SW480 (cell line): ENCODE results near the gene RERE.

Source experiments
- DNase-seq: peaks from one replicate; pipeline ENCODE4 v3.0.0-alpha.2; 2016; ENCODE audit warnings: low spot score

RERE gene

DNA sequence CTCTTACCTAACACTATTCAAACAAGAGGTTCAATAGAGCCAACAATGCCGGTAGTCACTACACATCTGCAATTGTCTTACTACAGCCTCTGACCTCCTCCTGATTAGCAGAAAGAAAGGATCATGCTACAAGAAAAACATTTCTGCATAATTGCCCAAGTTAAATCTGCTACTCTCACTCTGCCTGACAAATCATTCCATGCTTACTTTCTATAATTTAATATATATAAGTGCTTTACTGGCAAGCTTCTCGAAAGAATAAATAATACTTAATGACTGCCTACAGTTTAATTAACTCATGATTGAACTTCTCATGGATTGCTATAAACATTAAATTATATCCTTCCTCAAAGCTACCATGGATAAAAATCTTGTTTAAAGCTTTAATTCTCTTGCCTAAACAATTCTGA, 343.5 kb downstream of the RERE start:
- no peak for DNase-seq

DNA sequence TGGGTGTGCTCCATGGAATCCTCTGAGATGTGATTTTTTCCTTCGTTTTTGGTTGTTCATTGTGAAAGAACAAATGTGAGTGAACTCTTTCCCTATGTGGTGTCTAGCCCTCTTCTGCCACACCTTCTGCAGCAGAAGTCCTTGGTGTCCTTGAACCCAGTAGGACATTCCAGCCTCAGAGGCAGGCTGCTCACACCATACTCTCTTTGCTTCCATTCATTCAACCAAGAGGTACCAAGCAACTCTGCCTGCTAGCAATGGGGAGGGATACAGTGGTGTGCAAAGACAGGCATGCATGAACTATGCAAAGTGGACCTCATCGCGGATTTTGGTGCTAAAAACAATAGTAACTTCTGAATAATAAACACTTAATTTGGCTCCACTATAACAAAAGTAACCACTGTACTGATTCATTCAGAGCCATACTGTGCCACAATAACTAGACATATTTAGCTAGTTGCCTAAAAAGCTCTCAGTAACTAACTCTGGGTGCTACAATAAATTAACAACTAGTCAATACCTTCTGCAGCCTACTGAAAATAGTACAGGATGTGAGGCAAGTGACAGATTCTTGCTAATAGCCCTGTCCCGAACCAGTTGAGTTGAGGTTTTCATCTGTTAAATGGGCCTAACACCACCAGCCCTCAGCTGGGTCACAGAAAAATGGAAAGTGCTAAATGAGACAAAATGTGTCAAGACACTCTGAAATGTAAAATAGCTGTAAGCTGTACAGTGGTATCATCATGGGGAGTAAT, 344.1 kb downstream of the RERE start:
- DNase-seq = no peak

DNA sequence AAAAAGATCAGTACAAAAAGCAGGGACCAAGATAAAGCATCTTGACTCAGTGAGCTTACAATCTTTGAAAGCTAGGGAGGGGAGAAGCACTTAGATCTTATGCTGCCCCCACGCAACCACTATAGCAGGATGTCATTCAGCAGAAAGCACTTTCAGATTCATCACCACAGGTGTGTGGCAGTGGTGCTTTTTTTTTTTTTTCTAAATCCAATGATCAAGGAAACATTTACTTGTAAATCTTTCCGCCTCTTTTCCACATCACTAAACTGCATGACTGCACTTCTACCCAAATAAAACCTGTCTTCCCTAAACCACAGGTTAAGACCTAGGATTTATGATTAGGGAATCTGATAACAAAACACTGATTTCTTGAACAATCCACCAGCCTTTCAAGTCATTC, 344.8 kb downstream of the RERE start:
- DNase-seq = no peak

DNA sequence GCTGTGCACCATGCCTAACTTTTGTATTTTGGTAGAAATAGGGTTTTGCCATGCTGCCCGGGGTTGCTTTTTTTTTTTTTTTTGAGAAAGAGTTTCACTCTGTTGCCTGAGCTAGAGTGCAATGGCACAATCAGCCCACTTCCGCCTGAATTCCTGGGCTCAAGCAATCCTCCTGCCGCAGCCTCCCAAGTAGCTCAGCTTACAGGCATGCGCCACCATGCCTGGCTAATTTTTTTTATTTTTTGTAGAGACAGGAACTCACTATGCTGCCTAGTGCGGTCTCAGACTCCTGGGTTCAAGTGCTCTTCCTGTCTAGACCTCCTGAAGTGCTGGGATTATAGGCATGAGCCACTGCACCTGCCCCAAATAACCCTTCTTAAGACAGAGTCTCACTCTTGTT, 346.0 kb downstream of the RERE start:
- no peak for DNase-seq

DNA sequence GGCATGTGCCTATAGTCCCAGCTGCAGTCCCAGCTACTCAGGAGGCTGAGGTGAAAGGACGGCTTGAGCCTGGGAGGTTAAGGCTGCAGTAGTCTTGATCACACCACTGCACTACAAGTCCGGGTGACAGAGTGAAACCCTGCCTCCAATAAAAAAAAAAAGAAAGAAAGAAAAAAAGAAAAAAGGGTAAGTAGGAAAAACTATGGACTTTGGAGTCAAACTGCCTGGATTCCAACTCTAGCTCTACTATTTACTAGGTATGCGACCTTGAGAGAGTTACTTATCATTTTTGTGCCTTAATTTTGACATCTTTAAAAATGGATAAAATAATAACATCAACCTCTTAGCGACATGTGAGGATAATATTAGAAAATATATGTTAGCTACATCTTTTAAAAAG, 348.7 kb downstream of the RERE start:
- DNase-seq = no peak

DNA sequence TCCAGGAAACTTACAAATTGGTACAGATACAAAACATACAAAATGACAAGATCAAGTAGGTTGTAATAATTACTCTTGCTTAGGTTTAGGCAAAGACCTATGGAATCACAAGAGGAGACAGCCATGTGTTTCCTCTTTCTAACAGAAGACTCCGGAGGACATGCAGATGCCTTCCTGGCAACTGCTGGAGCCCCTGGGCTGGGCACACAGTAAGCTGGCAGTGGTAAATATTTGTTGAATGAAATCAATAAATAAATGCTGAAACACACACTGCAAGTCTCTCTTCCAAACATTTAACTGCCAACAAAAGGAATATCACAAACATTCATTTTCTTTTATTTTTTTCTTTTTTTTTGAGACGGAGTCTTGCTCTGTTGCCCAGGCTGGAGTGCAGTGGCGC, 350.1 kb downstream of the RERE start:
- DNase-seq = no peak

DNA sequence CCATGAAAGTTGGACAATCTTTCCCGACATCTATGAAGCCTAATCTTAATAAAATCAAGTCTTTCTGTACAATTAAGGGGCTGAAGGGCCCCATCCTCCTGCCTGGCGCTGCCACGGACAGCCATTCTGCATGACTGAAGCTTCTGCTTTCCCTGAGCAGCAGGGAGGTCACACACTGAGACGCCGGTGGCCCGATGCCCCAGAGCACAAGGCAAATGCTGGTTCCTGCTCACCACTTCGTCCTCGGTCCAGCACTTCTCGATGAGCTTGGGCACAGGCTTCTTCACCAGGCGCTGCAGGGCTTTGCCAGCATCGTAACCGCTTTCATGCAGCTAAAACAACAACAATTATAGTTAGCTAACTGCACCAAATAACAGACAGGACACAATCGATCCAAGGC, 351.7 kb downstream of the RERE start:
- no peak for DNase-seq

DNA sequence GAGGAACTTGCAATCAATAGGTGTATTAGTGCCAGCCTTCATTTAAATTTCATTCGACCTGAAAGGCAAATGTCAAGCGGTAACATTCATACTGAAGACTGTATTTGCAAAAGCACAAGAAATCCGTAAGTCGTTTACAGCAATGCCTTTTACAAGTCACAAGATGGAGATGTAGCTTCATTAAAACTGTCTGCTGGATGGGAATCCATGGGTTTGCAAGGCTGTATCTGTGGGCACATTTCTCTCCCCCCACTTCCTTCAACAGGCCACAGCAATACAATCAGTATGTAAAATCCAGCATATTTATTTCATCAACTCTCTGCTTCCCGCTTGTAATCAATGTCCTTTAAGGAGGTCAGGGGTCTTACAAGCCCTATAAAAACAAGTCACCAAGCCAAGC, 352.4 kb downstream of the RERE start:
- DNase-seq = no peak

DNA sequence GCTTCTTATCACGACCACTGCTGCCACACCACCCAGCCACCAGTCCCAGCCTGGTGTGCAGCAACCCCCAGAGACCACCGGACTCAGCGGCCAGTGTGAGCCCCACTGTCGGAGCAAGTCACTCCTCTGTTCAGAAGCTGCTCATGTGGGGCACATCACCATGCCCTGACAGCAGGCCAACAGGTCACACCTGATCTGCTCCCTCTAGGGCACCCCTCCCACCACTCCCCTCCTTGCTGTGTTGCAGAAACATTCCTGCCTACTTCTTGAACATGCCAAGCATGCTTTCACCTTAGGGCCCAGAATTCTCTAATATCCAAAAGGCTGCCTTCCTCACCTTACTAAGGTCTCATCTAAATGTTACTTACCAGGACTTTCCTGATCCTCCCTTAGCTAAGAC, 353.1 kb downstream of the RERE start:
- no peak for DNase-seq

DNA sequence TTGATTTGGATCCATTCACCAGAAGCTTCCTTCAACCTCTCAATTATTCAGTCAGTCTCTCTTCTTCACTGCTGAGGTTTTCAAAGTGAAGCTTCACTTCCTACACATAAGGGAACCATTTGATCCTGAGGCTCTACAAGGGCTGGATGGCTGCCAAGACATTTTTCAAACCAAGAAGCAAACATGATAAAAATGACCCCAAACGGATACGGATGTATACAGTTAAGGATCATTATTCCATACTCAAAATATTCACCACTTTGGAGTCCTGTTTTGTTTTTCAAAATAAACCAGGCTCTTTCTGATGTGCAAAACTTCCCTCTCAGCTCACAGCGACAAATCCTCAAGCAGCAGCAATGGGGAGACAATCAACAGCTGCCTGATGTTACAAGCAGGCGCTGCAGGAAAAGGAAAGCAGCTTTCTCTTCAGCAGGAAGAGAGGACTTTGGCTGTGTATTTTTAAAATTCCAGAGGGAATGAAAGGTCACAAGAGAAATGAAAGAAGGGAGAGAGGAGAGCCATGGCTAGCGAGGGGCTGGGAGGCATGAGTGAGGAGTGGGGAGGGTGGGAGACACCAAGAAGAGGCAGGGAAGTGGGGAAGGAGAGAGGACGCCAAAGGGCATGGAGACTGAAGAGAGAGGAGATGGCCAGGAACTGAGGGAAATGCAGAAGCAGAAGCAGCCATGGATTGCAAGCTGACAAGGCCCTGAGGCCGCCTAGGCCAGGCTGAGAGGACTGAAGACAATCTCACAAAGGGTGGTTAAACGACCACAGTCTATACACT, 354.1 kb downstream of the RERE start:
- DNase-seq = no peak

DNA sequence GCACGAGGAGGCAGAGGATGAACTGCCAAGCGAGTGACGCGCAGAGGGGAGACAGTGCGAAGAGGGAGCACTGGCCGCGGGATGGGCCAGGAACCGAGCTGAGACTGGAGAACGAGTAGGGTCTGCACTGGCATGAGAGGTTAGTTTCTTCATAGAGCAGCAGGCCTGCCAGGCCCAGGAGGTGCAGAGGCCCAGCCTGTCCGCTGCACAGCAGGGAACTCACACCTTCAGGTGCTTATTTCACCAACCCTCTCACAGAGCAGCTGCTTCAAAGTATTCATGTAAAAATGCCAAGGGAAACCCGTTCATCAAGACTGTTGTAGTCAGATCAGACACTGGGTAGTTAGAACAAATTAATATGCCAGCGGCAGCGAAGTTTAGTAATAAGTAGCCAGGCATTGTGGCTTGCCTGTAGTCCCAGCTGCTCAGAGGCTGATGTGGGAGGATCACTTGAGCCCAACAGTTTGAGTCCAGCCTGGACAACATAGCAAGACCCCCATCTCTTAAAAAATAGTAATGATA, 355.0 kb downstream of the RERE start:
- no peak for DNase-seq

DNA sequence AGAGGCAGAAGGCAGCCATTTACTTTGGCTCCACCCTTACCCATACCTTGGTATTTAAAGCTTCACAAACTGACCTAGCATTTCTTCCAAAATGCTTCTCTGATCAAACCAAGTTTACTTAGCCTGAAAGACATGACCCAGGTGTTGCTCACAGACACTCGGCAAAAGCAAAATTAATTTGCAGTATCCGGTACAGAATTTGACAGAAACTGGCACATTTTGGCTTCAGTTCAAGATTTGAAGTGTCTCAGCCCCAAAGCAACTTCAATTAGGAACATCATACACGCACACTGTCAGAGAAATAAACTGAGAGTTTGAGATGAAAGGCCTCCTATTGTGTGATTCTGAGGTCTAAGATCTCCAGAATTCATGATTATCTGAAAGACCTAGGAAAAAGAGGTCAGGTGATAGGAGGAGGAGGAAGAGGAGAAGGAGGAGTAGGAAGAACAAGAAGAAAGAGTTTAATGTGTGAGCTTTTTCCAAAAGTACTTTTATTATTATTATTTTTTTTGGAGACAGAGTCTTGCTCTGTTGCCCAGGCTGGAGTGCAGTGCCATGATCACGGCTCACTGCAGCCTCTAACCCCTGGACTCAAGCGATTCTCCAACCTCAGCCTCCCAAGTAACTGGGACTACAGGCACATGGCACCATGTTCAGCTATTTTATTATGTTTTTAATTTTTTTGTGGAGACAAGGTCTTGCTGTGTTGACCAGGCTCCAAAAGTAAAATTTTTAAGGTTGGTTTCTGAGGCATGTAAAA, 355.9 kb downstream of the RERE start:
- DNase-seq = no peak

DNA sequence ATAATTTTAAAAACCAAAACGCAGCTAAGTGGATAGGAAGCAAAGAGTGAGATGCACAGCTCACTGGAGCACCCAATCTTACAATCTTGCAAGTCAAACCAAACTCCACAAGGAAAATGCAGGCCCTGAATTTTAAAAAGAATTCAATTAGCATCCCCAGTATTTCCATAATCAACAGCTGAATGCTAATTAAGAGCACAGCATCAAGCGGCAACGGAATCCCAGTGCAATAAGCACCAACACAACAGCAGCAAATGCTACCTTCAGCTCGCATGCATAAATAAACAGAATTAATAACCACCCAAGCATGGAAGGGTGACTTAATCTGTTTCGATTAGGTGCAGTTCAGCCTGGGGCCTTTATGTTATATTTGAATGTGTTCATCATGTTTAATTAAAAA, 356.7 kb downstream of the RERE start:
- no peak for DNase-seq

DNA sequence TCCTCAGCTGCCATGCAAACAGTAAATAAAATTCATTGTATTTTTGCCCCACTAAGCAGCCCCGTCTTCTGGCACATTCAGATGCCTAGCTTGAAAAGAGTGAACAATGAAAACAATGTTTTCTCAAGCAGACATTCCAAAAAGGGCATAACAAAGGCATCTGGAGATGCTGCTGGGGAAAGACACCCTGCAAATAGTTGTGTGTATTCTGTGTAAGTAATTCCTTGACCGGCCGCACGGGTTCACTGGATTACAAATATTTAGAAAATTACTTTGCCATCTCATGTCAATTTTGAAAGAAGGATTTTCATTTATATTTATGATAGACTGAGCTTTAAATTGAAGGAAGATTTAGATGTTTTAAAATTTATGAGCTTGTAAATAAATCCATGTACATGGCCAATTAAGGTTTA, 357.3 kb downstream of the RERE start:
- DNase-seq = no peak

DNA sequence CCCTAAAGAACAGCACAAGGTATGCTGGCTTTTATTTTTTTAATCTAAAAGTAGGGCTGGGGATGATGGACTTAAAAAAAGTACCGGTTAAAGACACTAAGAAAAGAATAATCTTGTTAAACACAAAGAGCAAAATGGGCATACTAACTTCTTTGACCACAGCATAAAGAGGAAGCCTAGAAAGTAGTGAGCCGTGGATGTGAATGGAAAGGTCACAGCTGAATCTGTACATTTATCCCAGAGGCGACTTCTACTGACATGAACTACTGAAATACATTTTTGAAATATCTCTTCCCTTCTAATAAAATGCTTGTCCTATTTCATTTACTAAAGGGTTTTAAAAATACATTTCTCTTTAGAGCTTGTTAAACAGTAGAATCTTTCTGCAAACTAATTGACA, 358.8 kb downstream of the RERE start:
- DNase-seq = no peak

DNA sequence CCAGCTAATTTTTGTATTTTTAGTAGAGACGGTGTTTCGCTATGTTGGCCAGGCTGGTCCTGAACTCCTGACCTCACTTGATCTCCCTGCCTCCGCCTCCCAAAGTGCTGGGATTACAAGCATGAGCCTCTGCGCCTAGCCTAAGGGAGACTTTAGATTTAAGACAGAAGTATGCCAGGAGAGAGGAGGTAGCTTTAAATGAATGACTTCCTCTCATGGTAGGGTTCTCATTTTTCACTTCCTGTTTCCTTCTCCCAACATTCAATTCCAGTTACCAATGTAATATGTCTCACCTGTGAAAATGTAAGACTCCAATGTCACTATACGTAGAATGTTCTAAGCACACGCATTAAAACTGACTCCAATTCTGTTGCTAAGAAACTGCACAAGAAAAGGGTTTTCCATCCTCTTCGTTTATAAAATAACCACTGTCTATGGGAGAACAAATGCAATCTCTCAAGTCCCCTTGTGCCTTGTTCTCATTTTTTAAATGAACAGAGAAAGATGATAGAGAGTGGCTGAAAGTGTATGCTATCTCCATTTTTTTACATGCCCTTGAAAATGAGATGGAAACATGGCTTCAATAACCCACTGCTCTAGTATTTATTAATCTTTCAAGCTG, 359.6 kb downstream of the RERE start:
- no peak for DNase-seq

DNA sequence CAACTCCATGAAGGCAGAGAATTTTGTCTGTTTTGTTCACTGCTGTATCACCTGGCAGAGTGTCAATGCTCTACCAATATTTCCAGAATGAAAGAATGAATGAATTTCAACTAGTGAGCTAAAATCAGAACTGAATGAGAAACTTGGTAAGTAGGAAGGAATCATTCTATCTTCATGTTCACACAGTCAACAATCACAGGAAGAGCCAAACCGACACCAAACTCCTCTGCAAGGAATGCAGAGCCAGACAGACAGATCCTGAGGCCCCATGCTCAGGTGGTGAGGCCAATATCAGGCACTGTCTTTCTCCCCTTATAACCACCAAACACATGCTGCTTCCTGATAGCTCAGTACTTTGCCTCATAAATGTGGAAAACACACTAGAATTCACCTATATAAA, 360.4 kb downstream of the RERE start:
- no peak for DNase-seq

DNA sequence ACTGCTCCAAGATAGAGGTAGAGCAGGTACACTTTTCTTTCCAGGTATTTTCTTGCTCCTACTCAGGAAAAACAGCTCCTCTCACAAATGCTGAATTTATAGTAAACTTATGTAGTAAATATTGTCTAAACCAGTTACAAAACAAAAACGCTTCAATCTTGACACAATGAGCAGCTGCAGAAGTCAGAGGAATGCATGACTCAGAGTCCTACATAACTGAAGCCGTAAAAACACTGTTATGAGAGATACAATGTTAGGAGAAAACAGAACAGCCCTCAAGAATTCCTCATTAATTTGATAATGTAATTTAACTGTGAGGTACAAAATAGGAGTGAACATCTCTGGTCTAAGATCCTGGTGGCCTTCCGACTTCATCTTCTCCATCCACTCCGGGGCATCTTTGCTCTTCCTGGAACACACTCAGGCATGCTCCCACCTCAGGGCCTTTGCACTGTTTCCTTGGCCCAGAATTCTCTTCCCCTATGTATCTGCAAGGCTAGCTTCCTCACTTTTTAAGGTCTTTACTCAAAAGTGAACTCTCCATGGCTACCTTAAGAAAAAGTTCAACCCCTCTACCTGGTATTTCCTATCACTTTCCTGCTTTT, 361.0 kb downstream of the RERE start:
- DNase-seq = no peak

DNA sequence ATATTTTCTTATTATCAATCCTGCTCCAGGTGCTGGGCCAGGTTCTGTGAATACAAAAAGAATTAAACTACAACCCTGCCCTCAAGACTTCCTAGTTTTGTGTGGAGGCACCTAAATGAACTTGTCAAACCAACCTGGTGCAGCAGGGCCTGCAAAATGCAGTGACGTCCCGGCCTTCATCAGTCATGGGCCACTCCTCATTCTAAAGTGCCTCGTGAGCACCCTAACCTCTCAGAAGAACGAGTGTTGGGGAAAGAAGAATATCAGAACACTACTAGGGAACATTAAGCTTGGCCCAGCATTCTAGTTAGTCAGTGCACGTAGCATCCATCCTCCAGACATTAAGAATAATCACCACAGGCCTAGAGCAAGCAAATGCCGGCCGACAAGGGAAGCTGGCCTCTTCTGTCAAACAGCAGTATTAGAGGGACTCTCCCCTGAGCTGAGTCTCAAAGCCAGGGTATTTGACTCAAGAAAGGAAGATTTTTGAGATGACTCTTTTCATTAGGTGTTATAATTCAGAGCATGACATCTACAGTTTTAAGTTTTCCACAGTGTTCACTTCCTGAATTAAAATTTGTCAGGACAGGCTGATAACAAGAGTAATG, 361.6 kb downstream of the RERE start:
- no peak for DNase-seq

DNA sequence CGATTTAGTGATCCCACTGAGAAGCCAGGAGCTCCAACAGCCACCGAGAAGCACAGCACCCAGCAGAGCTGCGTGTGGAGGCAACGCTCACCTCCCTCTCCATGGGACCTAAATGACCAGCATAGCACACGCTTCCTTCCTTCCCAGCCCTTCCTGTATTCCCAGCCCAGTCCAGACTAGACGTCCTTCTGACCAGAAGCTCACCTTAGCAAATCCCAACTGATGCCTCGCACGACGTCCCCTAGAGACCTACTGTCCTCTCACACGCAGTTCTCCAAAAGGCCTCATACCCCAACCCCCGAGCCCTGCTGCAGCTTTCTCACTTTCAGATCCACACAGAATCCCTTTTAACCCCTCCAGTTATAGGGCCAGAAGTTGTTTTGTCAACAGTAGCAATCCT, 367.1 kb downstream of the RERE start:
- no peak for DNase-seq

DNA sequence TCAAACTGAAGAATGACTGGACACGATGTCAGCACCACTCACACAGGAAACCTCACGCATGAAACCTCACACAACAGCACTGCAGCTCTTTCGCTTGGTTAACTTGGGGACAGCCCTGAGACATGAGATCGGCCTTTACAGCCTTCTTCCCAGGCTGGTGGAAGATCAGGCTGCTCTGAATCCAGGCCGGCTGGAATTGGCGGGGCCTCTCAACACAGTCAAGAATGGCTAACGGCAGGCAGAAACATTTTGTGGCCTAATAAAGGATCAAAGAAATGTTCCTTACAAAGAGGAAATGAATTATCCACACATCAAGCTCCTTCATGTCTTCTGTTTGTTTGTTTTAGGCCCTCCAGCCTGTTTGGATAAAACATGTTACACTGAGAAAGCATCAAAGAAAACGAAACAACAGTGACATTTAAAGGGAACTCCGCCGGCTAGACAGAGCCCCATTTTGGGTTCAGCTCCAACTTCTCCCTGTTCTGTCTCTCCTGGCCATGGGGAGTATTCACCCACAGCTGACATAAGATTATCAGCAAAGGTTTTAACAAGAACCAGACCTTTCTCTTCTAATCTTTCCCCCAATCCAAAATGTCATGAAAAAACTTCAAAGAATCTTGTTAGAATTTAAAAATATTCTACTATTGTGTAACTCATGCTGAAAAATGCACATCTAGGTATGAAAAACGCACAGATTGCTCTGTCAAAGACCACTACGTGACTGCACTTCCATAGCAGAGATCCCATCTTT, 368.4 kb downstream of the RERE start:
- DNase-seq = peak; percentile 77
